ENCODE results near the gene DNPEP.
"Not testable (repeated sequence)": the region's sequence is repeated elsewhere in the genome, so short reads cannot be mapped to it uniquely, and the experiment has no call there.

DNPEP gene

DNA sequence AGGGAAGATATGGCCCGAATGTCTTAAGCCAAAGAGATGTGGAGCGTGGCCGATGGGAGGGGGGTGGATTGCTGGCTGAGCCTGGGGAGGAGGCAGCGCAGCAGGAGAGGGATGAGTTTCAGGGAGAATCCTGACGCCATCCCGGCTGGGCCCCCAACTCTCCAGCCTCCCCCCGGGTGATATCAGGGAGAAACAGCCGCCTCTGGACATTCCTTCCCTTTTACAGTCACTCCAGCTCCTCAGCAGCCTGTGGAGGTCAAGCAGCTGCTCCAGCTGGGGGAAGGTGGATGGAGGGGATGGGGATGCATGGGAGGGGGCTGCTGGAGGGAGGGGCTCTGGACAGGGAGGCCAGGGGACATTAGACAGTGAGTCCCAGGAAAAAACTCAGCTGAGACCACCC is 20.9 kb upstream of the DNPEP start:
- Mint-ChIP-seq H3K4me3 (no peak overlapping the region), H3K27ac (no peak overlapping the region), H3K9me3 (no peaks in the 10 kb centered on the region), H3K4me1 (no peaks in the 10 kb centered on the region), H3K27me3 (peaks cover 71% of the 10 kb centered on the region), H3K36me3 (no peaks in the 10 kb centered on the region)
- no peak for ATAC-seq

DNA sequence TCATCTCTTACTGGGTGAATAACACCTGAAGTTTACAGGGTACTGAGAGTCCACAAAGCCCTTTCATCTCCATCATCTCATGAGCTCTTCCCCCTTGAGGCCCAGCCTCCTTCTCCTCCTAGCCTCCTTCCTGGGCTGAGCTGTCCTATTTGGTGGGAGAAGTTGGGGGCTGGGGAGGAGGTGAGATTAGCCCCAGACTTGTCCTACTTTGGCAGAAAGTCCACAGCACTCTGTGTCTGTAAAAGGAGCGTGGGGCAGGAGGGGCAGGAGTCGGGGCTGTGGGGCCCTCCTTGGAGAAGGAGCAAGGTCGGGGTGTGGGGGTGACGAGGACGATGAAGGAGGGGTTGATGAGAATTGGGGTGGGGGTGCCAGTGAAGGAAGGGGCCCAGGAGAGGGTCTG is 20.5 kb upstream of the DNPEP start:
- Mint-ChIP-seq H3K27ac (no peak overlapping the region), H3K36me3 (no peaks in the 10 kb centered on the region), H3K4me3 (no peak overlapping the region), H3K4me1 (no peaks in the 10 kb centered on the region), H3K9me3 (no peaks in the 10 kb centered on the region), H3K27me3 (peaks cover 70% of the 10 kb centered on the region)
- peak; percentile 18 for ATAC-seq

DNA sequence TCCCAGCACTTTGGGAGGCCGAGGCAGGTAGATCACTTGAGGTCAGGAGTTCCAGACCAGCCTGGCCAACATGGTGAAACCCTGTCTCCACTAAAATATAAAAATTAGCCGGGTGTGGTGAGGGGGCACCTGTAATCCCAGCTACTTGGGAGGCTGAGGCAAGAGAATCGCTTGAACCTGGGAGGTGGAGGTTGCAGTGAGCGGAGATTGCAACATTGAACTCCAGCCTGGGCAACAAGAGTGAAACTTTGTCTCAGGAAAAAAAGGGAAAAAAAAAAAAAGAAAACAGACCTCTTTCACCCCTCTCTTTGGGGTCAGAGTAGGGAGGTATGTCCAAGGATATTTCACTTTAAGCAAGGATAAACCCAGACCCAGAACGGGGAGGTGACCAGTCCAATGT is 19.6 kb upstream of the DNPEP start:
- not testable (repeated sequence) for H3K27ac Mint-ChIP-seq, H3K4me3 Mint-ChIP-seq, H3K4me1 Mint-ChIP-seq, H3K36me3 Mint-ChIP-seq, ATAC-seq, H3K9me3 Mint-ChIP-seq
- H3K27me3 Mint-ChIP-seq: peaks cover 67% of the 10 kb centered on the region

DNA sequence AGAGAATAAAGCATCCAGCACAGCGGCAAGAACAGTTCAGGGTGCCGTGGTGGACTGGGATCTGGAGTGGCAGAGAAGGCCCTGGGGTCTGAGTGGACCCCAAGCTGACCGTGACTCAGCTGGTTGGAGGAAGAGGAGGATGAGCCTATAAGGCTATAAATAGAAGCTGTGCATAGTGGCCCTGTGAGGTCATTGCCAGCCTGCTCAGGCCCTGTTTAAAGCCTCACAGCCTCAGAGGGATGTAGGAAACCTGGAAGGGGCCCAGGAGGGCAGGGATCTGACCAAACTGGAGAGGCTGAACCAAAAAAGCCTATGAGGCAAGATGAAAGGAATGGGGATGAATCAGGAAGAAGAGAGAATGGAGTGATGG is 19.1 kb upstream of the DNPEP start:
- H3K36me3 Mint-ChIP-seq: no peaks in the 10 kb centered on the region
- no peaks in the 10 kb centered on the region for H3K9me3 Mint-ChIP-seq
- no peaks in the 10 kb centered on the region for H3K4me1 Mint-ChIP-seq
- ATAC-seq: no peak
- no peak overlapping the region for H3K4me3 Mint-ChIP-seq
- no peak overlapping the region for H3K27ac Mint-ChIP-seq
- peaks cover 68% of the 10 kb centered on the region for H3K27me3 Mint-ChIP-seq

DNA sequence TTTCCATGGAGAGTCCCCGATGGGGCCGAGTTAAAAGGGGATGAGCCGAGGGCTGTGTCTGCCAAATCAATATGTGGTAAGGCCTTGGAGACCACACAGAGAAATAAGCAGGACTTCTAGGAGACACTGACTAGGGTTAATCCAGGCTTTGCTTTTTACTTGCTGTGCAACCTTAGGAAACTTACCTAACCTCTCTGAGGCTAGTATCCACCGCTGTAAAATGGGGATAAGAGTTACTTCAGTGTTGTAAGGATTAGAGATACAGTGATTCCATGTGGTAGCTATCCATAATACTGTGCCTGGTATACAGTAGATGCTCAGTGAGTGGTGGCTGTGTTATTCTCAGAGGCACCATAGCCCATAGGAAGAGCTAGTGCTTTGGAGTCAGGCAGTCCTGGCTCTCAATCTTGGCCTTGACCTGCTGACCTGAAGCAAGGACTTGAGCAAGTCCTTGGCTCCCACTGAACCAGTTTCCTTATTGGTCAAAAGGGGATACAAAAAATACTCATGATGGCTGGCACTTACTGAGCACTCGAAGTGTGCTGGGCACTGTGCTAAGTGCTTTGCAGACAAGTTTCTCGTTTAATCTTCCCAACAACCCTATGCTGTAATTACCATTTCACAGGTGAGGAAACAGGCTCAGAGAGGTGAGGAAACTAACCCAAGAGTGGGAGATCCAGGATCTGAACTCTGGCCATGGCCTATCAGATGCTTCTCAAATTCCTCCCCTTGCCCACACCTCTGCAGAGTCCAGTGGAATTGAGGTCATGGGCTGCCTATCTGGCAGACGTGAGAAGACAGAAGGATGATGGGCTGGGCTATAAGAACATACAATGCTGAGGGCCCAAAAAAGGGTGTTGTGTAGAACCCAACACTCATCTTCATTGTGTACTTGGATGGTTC is 18.5 kb upstream of the DNPEP start:
- Mint-ChIP-seq H3K27ac (no peak overlapping the region), H3K36me3 (no peaks in the 10 kb centered on the region), H3K27me3 (peaks cover 74% of the 10 kb centered on the region), H3K4me1 (no peaks in the 10 kb centered on the region), H3K9me3 (no peaks in the 10 kb centered on the region), H3K4me3 (no peak overlapping the region)
- no peak for ATAC-seq

DNA sequence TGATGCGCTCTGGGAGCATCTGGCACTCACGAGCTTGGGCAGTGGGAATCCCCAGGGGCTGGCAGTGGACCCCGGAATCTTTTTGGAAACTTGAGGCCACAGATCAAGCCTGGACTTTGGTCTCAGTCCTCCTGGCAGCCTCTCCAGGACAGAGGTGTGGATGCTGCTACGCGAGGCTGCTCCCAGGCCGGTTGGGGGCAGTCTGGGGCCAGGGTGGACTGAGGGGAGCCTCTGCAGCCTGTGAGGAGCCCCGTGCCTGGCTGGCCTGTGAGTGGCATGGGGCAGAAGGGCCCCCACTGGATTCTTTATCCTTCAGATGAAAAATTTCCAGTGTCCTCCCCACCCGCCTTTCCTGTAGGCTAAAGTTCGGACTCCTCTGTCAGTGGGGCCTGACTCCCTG is 17.7 kb upstream of the DNPEP start:
- Mint-ChIP-seq H3K36me3 (no peaks in the 10 kb centered on the region), H3K27ac (no peak overlapping the region), H3K9me3 (no peaks in the 10 kb centered on the region), H3K4me1 (no peaks in the 10 kb centered on the region), H3K27me3 (peaks cover 76% of the 10 kb centered on the region), H3K4me3 (no peak overlapping the region)
- ATAC-seq: no peak

DNA sequence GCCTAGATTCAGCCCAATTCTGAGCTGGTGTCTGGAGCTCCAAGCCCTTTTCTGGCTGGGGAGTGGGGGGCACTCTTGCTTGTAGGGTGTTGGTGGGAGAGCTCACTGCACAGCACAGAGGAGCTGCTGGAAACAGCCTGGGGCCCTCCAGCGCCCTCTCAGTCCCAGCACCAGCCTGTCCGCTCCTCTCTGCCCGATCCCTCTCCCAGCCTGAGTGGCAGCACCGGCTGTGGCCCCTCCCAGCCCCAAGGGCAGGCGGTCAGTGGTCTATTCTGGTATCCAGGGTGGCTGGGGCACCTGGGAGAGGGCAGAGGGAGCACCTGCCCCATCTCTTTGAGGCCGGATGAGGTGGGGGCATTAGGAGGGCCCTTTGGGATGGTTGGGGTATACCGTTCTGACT is 17.2 kb upstream of the DNPEP start:
- Mint-ChIP-seq H3K27me3 (peaks cover 76% of the 10 kb centered on the region), H3K4me3 (no peak overlapping the region), H3K36me3 (no peaks in the 10 kb centered on the region), H3K27ac (no peak overlapping the region), H3K4me1 (no peaks in the 10 kb centered on the region), H3K9me3 (no peaks in the 10 kb centered on the region)
- ATAC-seq: no peak

DNA sequence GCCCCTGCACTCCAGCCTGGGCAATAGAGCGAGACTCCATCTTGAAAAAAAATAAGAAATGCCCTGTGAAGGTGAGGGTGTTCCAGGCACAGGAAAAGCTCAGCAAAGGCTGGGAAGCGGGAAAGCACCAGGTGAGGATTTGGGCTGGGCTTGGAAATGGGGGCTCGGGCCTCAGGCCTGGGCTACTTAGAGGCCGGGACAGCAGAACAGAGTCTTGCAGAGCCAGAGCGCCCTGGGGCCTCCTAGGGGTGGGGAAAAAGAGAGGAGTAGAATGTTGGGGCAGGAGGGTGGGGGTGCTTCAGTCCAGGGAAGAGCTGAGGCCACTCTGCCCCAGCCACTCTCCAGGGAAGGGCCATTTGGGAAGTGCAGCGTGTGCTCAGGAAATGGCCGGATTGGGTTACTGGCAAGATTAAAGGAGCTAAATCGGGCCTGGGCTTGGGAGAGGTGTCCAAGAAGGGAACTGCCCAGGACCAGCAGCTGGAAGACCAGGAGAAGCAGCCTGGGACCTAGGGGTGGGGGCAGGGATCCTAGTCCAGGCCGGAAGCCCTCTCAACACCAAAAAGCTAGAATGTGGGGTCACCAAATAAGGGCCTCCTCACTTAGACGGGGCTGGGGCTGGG is 16.7 kb upstream of the DNPEP start:
- Mint-ChIP-seq H3K27me3 (peaks cover 73% of the 10 kb centered on the region), H3K4me3 (no peak overlapping the region), H3K9me3 (no peaks in the 10 kb centered on the region), H3K27ac (no peak overlapping the region), H3K4me1 (no peaks in the 10 kb centered on the region), H3K36me3 (no peaks in the 10 kb centered on the region)
- no peak for ATAC-seq

DNA sequence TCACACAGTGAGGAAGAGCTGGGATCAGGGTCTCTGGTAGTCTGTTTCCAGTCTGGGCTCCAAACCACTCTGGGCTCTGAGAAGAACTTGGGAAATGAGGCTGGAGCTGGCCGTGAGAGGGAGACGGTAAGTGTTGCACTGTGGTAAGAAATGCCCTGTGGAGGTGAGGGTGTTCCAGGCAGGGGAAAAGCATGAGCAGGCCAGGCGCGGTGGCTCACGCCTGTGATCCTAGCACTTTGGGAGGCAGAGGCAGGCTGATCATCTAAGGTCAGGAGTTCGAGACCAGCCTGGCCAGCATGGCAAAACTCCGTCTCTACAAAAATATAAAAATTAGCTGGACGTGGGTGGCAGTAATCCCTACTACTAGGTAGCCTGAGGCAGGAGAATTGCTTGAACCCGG is 16.1 kb upstream of the DNPEP start:
- no peak for ATAC-seq
- Mint-ChIP-seq H3K4me3 (no peak overlapping the region), H3K27ac (no peak overlapping the region), H3K36me3 (no peaks in the 10 kb centered on the region), H3K9me3 (no peaks in the 10 kb centered on the region), H3K4me1 (no peaks in the 10 kb centered on the region), H3K27me3 (peaks cover 67% of the 10 kb centered on the region)

DNA sequence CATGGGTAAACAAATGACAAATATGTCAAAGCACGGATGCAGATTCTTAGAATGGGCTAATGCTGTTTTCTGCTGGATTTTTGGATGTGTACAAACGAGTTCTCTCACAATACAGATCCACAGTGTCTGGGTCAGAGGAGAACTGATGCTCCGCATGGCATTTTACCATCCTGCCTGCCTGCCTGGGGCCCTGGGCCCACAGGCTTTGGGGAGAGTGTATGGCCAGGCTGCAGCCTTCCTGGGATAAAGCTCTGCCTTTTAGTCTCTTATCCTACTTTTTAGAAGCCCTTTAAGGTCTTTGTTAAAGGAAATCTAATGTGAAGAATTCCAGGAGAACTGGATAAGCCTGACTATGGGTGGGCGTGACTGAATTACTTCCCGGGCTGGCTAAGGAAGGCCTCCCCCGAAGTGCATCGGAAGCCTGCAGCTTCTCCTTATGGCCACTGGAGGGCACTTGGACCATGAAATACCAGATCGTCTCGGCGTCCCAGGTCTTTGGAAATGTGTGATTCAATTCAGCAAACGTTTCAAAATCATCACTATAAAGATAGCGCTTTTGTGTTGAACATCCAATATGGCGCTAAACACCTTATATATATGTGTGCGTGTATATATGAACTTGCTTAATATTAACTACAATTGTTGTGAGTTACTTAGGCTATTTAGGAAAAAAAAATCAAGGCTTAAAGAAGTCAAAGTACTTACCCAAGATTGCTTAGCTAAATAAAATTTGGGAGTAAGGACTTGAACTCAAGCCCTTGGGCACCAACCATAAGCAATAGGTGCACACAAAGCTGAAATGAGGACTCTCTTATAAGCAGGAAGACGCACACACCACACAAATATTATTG is 15.2 kb upstream of the DNPEP start:
- Mint-ChIP-seq H3K27ac (no peak overlapping the region), H3K27me3 (peaks cover 58% of the 10 kb centered on the region)

DNA sequence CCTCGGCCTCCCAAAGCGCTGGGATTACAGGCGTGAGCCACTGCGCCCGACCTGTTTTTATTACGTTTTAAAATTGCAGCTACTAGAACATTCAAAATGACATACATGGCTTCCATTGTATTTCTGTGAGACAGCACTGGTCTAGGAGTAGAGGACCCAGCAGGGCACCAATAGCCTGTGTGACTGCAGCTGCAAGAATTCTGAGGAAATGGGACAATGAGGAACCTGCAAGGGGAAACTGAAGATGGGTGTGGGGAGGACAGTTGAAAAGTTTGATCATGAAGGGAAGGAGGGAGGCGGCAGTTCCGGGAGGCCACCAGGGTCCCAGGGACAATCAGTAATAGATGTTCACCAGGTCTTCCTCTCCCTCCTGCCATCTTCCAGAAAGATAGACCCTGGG is 13.9 kb upstream of the DNPEP start:
- Mint-ChIP-seq H3K4me3 (no peak overlapping the region), H3K4me1 (no peaks in the 10 kb centered on the region), H3K9me3 (no peaks in the 10 kb centered on the region), H3K27ac (no peak overlapping the region), H3K27me3 (peaks cover 48% of the 10 kb centered on the region), H3K36me3 (no peaks in the 10 kb centered on the region)
- ATAC-seq: no peak

More for the DNA sequence above, 15.2 kb upstream of the DNPEP start:
- ATAC-seq: peak; percentile 67
- Mint-ChIP-seq H3K4me3 (no peak overlapping the region), H3K36me3 (no peaks in the 10 kb centered on the region), H3K4me1 (no peaks in the 10 kb centered on the region), H3K9me3 (no peaks in the 10 kb centered on the region)

DNA sequence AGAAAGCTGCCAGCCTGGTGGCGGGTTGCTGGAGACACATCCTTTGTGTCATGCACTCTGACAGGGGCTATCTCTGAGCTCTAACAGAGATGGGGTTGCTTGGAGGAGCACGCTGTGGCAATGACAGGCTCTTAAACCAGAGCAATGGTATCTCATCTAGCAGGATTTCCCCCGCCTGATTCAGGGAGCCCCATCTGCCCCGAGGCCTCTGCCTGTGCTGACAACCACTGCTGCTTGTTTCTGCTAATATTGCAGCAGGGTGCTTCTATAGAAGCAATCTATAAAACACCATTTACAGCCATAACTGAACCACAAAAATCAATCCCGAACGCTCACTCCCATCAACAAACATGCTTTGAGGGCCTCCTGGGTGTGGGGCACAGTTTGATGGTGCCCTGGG is 12.8 kb upstream of the DNPEP start:
- Mint-ChIP-seq H3K4me1 (no peaks in the 10 kb centered on the region), H3K4me3 (no peak overlapping the region), H3K9me3 (no peaks in the 10 kb centered on the region), H3K27me3 (peaks cover 52% of the 10 kb centered on the region), H3K27ac (no peak overlapping the region), H3K36me3 (no peaks in the 10 kb centered on the region)
- ATAC-seq: no peak

DNA sequence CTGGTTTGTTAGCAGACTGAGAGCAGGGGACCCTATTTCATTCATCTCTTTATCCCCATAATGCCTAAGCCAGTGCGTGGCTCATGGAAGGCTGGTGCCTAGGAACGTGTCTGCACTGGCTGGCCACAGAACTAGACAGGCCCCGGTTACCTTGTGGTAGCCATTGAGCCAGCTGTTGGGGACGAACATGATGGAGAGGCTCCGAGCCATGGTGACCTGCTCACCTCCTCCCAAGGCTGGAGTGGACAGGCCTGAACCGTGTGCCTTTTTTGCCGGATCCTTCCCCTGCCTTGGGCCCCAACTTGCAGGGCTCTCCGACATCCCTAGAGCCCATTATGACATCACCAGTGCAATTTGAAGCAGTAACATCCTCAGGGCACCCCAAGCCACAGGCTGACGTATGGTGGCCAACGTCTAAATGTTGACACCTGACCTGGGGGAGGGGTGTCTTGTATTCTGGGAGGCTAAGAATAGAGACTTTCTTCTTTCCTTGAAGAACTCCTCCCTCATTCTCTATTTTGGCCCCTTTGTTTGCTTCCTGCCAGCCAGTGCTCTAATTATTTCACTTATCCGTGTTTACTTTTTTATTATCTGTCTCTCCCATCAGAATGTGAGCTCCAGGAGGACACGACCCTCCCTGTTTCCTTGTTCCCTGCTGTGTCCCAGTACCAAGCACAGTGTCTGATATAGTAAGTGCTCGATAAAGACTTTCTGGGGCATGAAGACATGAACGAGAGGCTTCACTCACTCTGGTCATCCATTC is 12.2 kb upstream of the DNPEP start:
- ATAC-seq: no peak
- Mint-ChIP-seq H3K4me3 (no peak overlapping the region), H3K4me1 (no peaks in the 10 kb centered on the region), H3K27ac (no peak overlapping the region), H3K36me3 (no peaks in the 10 kb centered on the region), H3K9me3 (no peaks in the 10 kb centered on the region), H3K27me3 (peaks cover 52% of the 10 kb centered on the region)

DNA sequence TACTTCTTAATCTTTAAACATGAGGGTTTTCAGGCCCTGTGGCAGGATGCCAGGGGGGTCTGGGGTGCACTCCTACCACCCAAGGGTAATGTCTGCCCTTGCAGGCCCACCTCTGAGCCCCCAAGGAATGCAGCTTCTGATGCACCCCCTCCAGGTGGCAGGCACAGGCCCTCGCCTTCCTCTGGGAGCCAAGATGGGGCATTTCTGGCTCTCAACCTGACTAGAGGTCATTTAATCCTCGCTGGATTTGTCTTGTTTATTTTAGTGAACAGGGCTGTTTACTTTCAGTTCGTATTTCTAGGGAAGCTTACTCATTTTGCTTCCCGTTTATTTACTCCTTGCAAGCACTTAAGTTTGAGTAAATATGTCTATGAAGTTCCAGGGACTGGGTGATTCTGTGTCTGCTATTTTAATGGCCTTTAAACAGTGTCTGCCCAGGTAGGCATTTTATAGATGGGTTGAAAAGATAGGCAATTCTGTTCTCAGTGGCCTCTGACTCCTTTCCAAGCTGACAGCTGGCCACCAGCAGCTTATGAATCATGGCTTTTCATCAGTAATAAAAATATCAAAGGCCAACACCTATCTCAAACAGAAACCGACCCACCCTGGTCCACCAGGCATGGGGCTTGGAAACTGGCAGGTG is 11.1 kb upstream of the DNPEP start:
- H3K27ac Mint-ChIP-seq: no peak overlapping the region
- H3K9me3 Mint-ChIP-seq: no peaks in the 10 kb centered on the region
- no peak overlapping the region for H3K4me3 Mint-ChIP-seq
- peaks cover 52% of the 10 kb centered on the region for H3K27me3 Mint-ChIP-seq
- no peak for ATAC-seq
- H3K4me1 Mint-ChIP-seq: no peaks in the 10 kb centered on the region
- H3K36me3 Mint-ChIP-seq: no peaks in the 10 kb centered on the region

All from stimulated activated memory B cell treated with anti-CD40 and anti-IgM and Interleukin-4, amounts not matched to agents 10 μg/mL and 1 μg/mL and 100 μg/mL, for 72 hours (primary cell).